Activated CD8-positive, alpha-beta memory T cell treated with anti-CD3 and anti-CD28 coated beads for 48 hours (primary cell): ENCODE data around the gene ASPSCR1.

Experiments
- DNase-seq, 3 experiments: peaks; one replicate each; pipeline ENCODE4 v3.0.0-alpha.2; 2020; ENCODE audit warnings: low read depth in 2 of 3, low spot score in 2 of 3

Gene ASPSCR1

GRCh38 chr17:81959362-81960129 is 17.9 kb upstream of the ASPSCR1 start:
- peak in 2 of 3 experiments; percentile 55 to 62 for DNase-seq

GRCh38 chr17:81960130-81960958 is 17.1 kb upstream of the ASPSCR1 start:
- DNase-seq, result no peak

- DNase-seq, result no peak
Measured at GRCh38 chr17:81961087-81961511, 16.3 kb upstream of the ASPSCR1 start, which contains the start of gene NOTUM. Gene NOTUM, minus strand, starts transcription at chr17:81961187. Its CDS starts 278 bp downstream, at chr17:81960909.

- no peak for DNase-seq
Measured at GRCh38 chr17:81961521-81962498, 15.6 kb upstream of the ASPSCR1 start.

- no peak for DNase-seq
Measured at GRCh38 chr17:81962499-81963441, 14.7 kb upstream of the ASPSCR1 start.

- DNase-seq, result no peak
Measured at GRCh38 chr17:81964081-81964849, 13.2 kb upstream of the ASPSCR1 start.

GRCh38 chr17:81966343-81967243 is 10.8 kb upstream of the ASPSCR1 start:
- DNase-seq, result no peak

GRCh38 chr17:81967244-81967532 is 10.2 kb upstream of the ASPSCR1 start:
- no peak for DNase-seq

- peak; percentile 68 to 75 (median 71) for DNase-seq
Measured at GRCh38 chr17:81967533-81968395, 9.7 kb upstream of the ASPSCR1 start.

- DNase-seq, result no peak
Measured at GRCh38 chr17:81968396-81968745, 9.1 kb upstream of the ASPSCR1 start.

- no peak for DNase-seq
Measured at GRCh38 chr17:81968850-81969812, 8.3 kb upstream of the ASPSCR1 start.

- no peak for DNase-seq
Measured at GRCh38 chr17:81973432-81973831, 4.0 kb upstream of the ASPSCR1 start.

- DNase-seq, result peak in 1 of 3 experiments; percentile 40
Measured at GRCh38 chr17:81976332-81977210, 858 bp upstream of the ASPSCR1 start.

- DNase-seq, result no peak
Measured at GRCh38 chr17:81978524-81979298, 1.3 kb downstream of the ASPSCR1 start.
